Melanocyte of skin (primary cell): ENCODE data around the gene RGPD3. TPM values are rescaled to one million over a fixed set of nuclear protein-coding genes. Genes with fewer than 3 reads are reported as not detected.

ENCODE experiments used
- total RNA-seq, 2 donors: library from RNA; depleted of rRNA; stranded (reverse); fragments of >200 nt; gene quantifications; 2 replicates each; pipeline ENCODE4 v1.2.3, GENCODE V29; 2012

Gene RGPD3
- total RNA-seq, result under 1 TPM; 0.33 to 0.34 TPM

DNA sequence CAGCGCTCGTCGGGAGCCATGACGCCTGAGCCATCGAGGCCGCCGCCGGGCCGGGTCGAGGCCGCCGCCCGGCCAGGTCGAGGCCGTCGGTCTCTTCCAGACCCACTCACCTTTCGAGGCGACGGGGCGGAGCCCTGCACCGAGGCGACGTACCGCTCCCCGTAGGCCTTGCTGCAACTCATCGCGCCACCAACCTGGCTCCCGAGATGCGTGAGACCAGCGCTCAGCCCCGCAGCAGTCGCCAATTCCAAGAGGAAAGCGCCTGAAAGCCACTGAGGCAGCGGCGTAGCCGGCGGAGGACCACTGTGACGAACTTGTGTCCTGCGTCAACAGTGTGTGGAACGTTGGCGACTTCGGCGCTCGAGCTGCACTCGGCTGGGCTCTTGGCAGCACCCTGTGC is at the start of gene RGPD3:
TSS of gene RGPD3 (minus strand) at position 307 of the 400 bp plus-strand sequence. CDS start at position 182, 125 bp downstream.

DNA sequence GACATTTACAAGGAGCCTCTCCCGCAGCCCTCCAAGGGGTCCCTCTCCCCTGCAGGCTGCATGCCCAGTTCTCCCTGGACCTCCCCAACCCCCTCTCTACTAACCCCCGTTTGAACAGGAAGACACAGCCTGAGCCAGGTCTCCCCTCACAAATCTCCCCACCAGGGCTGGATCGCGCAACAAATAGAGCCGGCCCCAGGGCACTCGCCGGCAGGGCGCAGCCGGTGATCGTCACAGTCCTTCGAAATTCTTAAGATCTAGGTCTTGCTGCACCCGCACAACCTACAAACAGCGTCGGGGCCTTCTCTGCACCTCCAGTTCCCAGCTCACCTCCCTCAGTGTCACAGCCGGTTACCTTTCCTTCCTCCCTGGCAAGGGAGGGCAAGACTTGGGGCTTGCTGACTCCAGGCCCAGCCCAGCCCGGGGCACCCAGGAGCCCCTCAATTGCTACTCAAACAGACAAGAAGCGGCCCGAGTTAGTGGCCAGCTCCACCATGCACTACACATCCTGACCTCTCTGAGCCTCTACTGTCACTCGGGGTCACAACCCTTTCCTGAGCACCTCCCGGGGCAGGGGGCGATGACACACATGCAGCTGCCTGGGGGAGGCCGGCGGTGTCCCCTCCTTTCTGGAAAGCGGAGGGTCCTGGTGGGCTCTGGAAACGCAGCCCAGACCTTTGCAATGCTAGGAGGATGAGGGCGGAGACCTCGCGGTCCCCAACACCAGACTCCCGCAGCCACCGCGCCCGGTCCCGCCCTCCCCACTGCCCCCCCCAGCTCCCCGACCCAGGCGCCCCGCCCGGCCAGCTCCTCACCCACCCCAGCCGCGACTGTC is 18.6 kb upstream of the RGPD3 start, which contains the start of gene CD8B2:
TSS of gene CD8B2 (plus strand) at position 814 of the 835 bp plus-strand sequence. CDS start 63 bp downstream, outside the sequence.

Other genes with a start within 250 kb of the RGPD3 start
- gene CD8B2, start 19.0 kb upstream of the RGPD3 start, total RNA-seq, result not detected